NCI-H1048 (cell line): ENCODE measurements around the gene TBX20.
"Not testable (repeated sequence)": the region's sequence is repeated elsewhere in the genome, so short reads cannot be mapped to it uniquely, and the experiment has no call there.

Source experiments
- DNase-seq: peaks from one replicate; lab custom pipeline; 2025; lab: John Stamatoyannopoulos, UW

Gene TBX20

DNA sequence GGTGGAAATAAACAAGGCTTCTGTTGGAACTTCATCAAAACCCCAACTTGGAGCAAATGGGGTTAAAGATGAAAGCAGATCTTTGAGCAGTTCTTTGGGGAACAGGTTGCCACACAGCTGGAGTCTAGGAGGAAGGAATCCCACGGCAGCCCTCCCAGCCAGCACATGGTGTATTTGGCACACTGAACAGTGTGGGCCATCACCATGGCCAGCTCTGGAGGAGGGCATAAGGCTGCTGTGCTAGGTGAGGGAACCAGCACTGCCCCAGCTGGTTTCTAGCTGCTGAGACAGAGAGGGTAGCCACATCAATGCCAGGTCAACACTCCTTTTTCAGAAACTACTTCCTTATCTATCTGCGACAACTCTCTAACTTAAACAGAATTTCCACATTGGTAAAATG is 33.7 kb downstream of the TBX20 start:
- not testable (repeated sequence) for DNase-seq

- DNase-seq: not testable (repeated sequence)
Measured at GRCh38 chr7:35216033-35216432, 37.9 kb downstream of the TBX20 start.

DNA sequence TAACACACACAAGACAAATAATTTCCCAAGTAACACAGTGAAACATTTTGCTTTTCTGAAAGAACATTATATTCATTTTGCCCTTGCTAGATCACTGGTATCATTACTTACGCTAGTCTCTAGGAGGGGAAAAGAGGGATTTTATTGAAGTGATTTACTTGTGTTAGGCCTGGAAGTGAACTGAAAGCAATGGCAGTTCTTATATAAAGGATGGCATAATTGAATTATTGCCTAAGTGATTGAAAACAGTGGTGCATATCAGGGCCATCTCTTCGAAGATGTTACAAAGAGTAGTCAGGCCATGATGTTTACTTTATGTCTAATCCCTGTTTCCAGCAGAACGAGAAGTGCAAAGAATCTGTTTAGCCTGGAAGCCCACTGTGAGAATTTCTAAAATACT is 38.8 kb downstream of the TBX20 start:
- not testable (repeated sequence) for DNase-seq

GRCh38 chr7:35206924-35207323 is 47.0 kb downstream of the TBX20 start:
- not testable (repeated sequence) for DNase-seq

- not testable (repeated sequence) for DNase-seq
Measured at GRCh38 chr7:35204850-35205249, 49.0 kb downstream of the TBX20 start.

DNA sequence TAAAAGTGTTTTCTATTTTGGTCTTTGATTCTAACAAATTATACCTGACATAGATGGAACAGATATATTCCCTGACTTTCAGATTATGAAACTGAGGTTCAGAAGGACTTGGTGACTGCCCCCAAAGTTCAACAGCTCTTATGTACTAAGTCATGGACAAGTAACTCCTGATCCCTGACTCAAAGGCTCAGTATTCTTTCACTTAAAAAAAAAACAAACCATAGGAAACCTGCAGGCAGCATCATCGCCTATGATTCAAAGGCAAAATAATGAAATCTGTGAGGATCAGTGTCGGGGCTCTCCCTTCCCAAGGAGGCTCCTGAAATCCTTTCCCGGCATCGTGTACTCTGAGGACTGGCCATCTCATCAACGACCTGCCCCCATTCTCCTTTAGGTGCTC is 49.9 kb downstream of the TBX20 start:
- not testable (repeated sequence) for DNase-seq

DNA sequence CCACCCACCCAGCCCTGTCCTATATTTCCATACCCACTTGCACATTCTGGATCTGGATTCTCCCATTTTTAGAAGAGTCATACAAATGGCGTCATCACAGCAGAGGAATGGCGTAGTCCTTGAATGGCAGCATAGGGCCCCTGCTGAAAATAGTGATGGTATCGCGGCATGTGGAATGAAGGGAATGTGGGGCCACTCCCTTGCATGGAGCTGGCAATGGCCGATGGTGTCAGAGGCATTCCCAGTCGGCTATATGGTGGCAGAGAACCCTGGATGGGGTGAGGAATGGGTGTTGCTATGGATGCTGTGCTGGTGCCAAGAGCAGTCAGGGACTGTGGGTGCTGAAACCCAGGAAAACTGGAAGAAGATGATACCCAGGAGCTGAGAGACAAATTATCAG is 51.5 kb downstream of the TBX20 start:
- not testable (repeated sequence) for DNase-seq

DNA sequence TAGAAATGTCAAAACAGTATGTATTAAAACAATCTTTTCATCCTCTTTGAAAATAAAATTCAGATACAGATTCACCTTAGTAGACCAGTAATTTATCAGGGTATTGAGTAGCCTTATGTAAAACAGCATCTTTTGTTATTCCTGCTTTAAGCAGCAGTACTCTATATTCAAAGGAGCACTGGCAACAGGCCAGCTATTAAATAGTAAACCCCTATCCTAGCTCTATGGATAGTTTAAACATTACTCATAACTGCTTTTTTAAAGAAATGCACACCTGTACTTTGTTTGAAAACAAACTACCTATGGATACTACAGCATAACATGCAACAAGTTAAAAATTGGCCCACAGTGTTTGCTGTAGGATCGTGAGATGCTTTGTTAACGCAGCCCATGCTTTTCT is 53.7 kb downstream of the TBX20 start:
- DNase-seq: not testable (repeated sequence)

GRCh38 chr7:35198370-35199140 is 55.3 kb downstream of the TBX20 start:
- not testable (repeated sequence) for DNase-seq

DNA sequence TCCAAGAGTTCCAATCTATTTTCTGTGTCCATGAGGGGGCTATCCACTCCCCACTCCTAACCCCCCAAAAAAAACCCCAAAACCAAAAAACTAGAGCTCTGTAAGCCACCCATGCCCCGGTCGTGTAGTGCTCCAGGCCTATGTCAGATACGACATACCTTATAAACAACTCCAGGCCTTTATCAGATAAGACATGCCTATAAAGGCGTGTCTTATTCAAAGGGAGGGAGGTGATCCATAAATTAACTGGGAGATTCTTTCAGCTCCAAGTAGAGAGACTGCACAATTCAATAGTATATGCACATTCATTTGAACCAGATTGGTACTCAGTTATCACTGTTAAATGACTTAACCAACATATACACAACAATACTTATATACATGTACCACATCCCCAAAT is 62.3 kb downstream of the TBX20 start:
- DNase-seq: not testable (repeated sequence)

DNA sequence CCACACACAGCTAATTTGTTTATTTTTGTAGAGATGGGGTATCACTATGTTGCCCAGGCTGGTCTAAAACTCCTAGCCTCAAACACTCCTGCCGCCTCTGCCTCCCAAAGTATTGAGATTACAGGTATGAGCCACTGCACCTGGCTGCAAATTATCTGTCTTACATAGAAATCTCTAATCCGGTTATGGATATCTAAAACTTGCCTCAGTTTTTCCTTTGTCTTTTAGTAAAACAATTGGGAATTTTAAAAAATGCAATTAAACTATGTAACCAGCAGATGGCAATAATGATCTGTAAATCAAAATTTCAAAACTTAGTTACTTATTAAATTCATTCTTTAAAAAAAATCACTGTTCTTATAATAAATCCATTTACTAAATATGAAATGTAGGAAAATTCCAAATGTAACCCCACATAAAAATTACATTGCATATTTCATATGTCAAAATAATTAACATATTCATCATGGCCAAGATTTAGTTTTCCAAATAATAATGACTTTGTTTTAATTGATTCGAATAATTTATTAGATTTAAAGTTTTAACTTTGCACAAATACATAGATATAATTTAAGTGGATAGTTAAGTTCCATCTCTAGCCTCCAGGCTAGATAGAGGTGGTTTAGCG is 63.6 kb downstream of the TBX20 start:
- DNase-seq: not testable (repeated sequence)

GRCh38 chr7:35186751-35187150 is 67.1 kb downstream of the TBX20 start:
- not testable (repeated sequence) for DNase-seq

- DNase-seq: no peak
Measured at GRCh38 chr7:35185908-35186731, 67.8 kb downstream of the TBX20 start.

- DNase-seq: not testable (repeated sequence)
Measured at GRCh38 chr7:35185578-35185907, 68.4 kb downstream of the TBX20 start.

- DNase-seq: not testable (repeated sequence)
Measured at GRCh38 chr7:35184961-35185360, 68.9 kb downstream of the TBX20 start.

GRCh38 chr7:35183873-35184503 is 69.9 kb downstream of the TBX20 start:
- DNase-seq: not testable (repeated sequence)

DNA sequence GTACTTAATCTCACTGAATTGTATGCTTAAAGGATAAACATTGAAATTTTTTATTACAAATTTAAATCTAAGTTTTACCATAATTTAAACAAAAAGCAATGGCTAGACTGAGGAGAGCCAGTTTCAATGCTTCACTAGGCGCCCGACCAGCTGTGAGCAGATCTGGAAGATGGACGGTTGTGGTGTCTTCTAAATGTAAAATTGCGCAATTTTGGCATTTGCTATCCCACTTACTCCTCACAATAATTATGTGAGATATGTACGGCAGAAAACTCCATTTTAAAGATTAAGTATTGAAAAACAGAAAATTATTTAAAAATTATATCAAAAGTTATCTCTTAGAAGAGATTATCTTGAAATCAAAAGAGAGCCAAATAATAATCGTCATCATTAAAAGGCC is 73.2 kb downstream of the TBX20 start:
- DNase-seq: not testable (repeated sequence)

DNA sequence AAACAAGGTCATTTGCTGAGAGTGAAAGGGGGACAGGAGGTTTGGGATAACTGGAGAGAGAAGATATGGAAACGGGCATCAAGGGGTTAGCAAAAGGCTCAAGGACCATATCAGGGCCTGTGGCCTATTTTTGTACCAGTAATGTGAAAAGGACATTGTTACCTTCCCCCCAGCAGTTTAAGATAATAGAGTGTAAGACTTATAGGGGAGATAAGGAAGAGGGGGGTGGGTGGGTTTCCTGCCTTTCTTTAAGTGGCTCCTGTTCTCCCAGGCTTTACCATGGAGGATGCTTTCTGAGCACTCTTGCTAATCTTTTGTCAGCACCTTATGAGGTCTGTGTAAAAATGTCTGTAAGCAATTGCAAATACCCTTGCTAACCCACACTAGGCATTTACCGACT is 80.7 kb downstream of the TBX20 start:
- DNase-seq: not testable (repeated sequence)

DNA sequence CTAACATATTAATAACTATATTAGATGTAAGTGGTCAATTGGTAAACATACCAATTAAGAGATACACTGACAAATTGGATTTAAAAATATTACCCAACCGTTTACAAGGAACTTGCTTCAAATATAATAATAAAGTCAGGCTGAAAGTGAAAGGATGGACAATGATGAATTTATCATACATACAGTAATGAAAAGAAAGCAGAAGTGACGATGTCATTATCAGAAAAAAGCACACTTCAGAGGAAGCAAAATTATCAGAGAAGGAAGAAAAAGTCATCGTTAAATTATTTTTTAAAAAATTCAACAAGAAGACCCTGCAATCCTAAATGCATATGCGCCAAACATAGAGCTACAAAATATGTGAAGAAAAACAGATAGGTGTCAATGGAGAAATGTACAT is 81.8 kb downstream of the TBX20 start:
- not testable (repeated sequence) for DNase-seq

DNA sequence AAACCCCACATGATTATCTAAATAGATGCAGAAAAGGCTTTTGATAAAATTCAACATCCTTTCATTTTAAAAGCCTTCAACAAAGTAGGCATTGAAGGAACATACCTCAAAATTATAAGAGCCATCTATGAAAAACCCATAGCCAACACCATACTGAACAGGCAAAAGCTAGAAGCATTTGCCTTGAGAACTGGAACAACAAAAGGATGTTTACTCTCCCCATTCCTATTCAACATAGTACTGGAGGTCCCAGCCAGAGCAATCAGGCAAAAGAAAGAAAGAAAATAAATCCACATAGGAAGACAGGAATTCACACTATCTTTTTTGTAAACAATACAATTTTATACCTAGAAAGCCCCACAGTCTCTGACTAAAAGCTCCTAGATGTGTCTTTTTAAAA is 86.2 kb downstream of the TBX20 start:
- DNase-seq: not testable (repeated sequence)

GRCh38 chr7:35167158-35167557 is 86.7 kb downstream of the TBX20 start:
- not testable (repeated sequence) for DNase-seq

DNA sequence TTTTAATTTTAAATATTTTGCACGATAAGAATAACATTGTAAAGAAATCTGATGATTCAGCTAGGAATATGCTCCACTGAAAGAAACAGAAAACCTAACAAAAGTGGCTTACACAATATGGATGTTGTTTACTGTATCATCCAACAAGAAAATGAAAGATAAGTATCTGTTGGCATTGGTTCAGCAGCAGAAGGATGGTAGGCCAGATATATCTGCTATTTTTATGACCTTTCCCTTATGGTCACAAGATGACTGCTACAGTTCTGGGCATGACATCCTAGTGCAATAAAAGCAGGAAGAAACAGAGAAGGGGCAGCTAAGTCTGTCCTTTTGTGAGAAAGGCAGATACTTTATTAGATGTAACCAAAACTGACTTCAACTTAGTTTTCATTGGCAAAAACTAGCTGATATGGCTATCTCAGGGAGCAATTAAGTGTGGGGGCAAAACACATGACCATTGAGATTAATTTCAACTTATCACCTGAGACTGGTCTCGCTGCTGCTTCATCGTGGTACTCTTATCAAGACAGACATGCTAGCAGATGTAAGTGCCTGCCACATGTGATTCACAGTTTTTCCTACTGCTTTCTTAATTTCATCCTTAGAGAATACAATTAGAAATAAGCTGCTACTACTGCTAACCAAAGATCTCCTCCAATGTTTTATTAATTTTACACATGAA is 92.7 kb downstream of the TBX20 start:
- DNase-seq: not testable (repeated sequence)
